Kasumi-1 (cell line): Measurements from ENCODE around the gene PACC1.

Experiments
- DNase-seq, 2 experiments: peaks; one replicate each; lab custom pipeline; 2025; lab: John Stamatoyannopoulos, UW

Gene PACC1

GRCh38 chr1:212437179-212437798, 22.6 kb upstream of the PACC1 start:
- DNase-seq: no peak

DNA sequence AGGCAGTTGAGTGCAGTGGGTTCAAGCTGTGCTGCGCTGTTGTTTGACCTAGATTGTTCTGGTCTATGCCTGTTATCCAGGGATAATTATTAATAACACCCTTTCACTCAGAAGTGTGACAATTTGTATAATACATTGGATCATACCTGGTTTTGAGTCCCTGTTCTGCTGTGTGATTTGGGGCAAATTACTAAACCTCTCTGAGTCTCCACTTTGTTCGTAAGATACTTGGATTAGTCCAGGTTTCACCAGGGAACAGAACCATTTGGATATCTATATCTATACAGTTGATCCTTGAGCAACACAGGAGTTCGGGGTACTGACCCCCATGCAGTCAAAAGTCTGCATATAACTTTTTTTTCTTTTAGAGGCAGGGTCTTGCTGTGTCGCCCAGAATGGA, 20.3 kb upstream of the PACC1 start:
- no peak for DNase-seq

DNA sequence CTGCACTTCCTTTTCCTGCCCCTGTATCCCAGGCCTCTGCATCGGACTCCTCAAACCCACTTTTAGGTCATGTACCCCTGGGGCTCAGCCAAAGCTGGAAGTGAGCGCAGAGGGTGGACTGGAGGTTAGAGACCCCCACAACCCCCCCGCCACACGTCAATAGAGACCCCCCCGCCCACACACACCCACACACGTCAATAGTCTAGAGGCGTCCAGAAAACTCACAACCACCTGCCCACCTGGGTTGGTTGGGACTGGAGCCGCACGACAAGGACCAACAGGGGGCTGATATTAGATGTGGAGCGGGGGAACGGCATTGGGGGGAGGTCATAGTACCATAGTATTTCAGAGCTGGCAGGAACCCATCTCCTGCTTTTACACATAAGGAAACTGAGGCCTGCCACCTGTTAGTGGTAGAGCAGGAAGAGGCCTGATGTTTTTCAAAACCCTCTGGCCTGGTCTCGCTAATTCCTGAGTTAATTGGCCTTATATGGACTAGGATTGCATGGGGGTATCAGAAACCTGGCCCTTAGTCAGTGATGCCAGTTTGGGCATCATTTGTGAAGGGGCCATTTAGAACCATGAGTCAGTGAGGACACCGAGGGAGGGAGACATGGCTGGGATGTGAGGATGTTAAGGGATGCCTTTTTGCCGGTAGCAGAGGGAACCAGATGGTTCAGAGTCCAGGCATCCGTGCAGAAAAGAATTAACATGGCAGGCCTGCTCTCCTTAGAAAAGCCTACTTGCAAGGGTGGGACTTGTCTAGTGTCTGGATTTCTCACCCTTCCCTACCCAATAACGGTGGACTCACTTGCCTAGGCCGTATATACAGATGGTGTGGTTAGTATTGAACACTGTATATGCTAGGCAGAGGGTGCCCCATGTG, 19.1 kb upstream of the PACC1 start:
- no peak for DNase-seq

DNA sequence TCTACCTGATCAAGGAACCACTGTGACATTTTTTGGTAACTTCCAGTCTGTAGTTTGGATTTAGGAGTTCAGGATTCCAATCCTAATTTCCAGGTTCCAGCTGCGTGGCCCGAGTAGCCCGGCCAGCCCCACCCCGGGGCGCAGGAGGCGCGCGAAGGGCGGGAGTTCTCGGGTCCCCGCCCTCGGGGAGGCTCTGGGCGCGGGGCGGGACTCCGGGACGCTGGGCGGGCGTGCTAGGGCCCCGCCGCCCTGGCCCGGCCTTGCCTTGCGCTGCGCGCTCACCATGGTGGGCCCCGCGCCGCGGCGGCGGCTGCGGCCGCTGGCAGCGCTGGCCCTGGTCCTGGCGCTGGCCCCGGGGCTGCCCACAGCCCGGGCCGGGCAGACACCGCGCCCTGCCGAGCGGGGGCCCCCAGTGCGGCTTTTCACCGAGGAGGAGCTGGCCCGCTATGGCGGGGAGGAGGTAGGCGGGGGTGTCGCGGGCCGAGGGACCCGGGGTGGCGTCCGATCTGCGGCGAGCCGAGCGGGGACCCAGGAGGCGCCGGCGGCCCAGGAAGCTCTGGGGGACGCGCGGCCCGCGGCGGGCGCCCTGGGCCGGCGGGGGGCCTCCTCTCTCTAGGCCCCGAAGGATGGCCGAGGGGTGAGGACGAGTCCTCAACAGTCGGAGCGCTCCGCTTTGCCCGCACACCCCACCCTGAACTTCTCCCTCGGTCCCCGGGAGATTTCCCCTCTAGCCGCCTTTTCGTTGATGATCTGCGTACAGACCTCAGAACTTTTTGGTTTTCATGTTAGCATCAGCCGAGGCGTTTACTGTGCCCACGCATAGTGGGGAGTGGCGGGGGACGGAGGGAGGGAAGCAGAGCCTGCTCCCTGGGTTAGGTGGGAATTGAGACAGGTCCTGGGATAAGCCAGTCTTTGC, 18.2 kb upstream of the PACC1 start, which contains the start of gene NENF:
Gene NENF (plus strand): TSS at position 260 of the 916 bp plus-strand sequence. CDS start 24 bp downstream, at position 284.
- peak; percentile 73 to 77 for DNase-seq

- DNase-seq: no peak
Measured at GRCh38 chr1:212432272-212432660, 17.6 kb upstream of the PACC1 start.

- no peak for DNase-seq
Measured at GRCh38 chr1:212431644-212432043, 17.0 kb upstream of the PACC1 start.

GRCh38 chr1:212430955-212431394, 16.3 kb upstream of the PACC1 start:
- DNase-seq: no peak

GRCh38 chr1:212430416-212430815, 15.7 kb upstream of the PACC1 start:
- DNase-seq: no peak

- no peak for DNase-seq
Measured at GRCh38 chr1:212428496-212428895, 13.8 kb upstream of the PACC1 start.

DNA sequence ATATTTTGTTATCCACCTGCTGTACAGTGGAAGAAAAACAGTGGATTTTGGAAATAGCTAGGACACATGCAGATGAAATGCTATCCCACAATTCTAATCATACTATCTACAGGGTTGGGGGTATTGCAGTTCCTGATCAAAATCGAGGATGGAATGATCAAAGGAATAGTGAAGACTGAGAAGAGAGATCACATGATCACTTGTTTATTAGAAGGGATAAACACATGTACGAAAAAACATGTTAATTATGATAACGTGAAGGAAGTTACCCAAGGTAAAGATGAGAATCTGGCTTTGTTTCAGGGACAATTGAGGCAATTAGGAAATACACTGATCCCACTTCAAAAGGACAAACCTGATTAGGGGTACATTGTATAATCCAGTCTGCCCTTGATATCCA, 9.2 kb upstream of the PACC1 start:
- DNase-seq: no peak

DNA sequence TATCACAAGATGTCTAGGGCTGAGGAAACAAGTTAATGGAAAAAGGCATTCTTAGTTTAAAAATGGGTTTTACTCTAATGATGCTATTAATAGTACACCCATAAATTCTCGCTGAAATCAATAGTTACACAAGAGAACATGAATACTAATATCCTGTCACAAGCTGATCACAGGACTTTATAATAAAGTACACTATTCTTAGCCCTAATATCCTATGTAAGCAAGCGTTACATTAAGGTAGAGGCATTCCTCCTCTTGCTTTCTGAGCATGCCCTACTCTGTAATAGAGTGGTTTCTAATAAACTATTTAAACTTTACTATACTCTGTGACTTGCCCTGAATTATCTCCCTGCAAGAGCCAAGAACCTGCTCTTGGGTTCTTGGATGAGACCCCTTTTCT, 6.5 kb upstream of the PACC1 start:
- no peak for DNase-seq

DNA sequence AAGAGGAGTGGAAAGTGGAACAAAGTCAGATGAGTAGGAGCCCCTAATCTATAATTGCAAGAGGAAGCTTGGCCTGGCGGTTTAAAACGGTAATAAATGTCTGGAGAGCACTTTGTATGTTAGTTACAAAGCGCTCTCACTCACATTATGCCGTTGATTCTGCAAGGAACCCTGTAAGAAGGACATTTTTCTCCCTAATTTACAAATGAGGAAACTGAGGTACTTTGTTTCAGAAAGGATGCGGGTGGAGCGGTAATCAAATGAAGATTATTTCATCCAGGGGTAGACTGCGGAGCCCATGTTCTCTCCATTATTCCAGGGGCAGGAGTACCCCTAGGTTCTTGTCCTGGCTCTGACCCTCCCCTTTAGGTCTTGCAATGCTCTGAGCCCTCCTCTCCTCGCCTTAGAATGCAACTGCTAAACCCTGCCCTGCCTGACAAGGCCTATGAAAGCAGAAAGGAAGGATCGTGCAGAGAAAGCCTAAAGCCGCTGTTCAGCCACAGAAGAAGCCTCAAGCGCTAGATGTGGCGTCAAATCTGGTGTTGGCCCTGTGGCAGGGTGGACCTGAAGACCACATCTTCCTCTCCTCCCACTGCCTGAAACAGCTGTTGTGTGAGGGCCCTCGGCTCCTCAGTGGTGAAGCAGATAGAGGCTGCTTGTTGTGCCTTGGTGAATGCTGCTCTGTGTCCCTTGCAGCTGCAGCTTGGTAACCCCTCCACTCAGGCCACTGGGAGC, 588 bp upstream of the PACC1 start:
- peak; percentile 54 to 63 for DNase-seq

DNA sequence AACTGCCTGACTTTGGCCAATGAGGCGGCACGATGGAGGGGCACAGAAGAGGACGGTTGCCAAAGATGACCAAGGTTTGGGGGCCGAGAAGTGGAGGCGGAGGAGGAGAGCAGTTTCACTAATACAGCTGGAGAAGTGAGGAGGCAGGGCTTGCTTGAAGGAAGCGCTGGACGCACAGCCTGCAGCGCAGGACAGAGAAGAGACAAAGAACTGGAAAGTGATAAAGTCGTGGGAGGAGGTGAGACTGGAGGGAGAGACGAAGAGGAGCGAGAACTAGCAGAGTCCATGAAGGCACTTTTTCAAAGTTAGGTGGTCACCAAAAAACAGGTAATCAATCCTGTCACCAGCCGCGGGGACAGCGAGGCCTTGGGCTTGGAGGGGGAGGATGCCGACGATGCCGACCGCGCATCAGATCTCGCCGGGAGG, 771 bp downstream of the PACC1 start:
- DNase-seq: peak in 1 of 2 experiments; percentile 14

DNA sequence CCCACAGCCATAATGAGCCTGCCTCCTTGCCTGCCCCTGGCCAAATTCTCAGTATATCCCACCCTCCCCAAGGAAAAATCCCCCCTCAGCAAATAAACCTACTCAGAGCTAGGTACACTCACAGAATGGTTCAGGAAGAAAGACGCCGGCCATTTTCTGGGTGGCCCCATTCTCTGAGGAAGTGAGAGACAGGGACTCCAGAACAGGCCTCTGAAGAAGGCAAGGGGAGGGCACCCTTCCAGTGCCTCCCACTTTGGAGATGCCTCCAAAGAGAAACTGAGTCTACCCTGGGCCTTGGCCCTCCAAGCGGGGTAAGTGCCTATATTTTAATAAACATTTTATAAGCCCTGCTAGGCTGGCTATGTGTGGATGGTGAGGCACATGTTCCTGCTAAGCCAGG, 2.3 kb downstream of the PACC1 start:
- DNase-seq: no peak

- peak in 1 of 2 experiments; percentile 30 for DNase-seq
Measured at GRCh38 chr1:212410231-212410820, 4.4 kb downstream of the PACC1 start.

DNA sequence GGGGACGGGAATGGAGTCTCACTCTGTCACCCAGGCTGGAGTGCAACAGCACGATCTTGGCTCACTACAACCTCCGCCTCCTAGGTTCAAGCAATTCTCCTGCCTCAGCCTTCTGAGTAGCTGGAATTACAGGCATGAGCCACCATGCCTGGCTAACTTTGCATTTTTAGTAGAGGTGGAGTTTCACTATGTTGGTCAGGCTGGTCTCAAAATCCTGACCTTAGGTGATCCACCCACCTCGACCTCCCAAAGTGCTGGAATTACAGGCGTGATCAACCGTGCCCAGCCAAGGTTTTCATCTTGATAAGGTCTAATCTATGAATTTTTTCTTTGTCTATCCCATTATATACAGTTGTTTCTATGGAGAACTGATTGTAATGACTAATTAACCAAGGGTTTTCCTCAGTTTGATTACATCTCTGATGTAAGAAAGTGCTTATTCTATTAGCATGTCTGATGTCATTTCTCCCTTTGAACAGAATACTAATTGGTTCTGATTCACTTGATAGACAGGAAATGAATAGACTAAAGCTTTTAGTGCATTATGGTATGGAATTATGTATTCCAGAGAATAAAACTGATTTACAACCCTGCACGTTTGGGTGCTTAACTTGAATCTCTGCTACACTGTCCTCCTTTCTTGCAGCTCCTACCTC, 11.9 kb downstream of the PACC1 start:
- DNase-seq: no peak

DNA sequence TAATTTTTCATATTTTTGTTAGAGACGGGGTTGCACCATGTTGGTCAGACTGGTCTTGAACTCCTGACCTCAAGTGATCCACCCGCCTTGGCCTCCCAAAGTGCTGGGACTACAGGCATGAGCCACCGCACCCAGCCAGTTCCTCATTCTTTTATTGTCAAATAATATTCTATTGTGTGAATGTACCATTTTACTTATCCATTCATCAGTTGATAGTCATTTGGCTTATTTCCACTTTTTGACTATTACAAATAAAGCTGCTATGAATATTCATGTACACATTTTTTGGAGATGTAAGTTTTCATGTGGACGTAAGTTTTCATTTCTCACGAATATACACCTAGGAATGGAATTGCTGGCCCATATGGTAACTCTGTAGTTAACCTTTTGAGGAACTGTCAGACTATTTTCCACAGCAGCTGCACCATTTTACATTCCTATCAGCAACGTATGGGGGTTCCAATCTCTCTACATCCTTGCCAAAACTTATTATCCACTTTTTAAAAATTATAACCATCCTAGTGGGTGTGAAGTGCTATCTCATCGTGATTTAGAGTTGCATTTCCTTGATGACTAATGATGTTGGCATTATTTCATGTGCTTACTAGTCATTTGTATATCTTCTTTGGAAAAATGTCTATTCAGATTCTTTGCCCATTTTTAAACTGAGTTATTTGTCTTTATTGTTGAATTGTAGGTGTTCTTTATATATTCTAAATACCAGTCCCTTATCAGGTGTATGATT, 12.7 kb downstream of the PACC1 start:
- DNase-seq: no peak

DNA sequence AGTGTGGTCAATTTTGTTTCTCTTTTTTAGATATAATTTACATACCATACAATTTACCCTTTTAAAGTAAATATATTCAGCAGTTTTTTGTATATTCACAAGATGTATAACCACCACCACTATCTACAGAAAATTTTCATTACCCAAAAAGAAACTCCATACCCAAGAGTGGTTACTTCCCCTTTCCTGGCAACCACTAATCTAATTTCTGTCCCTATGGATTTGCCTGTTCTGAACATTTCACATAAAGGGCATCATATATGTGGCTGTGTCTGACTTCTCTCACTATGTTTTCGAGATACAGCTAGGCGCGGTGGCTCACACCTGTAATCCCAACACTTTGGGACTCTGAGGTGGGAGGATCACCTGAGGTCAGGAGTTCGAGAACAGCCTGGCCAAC, 13.6 kb downstream of the PACC1 start:
- peak in 1 of 2 experiments; percentile 12 for DNase-seq

GRCh38 chr1:212397171-212397570, 17.5 kb downstream of the PACC1 start:
- no peak for DNase-seq

- DNase-seq: peak in 1 of 2 experiments; percentile 12
Measured at GRCh38 chr1:212396638-212397037, 18.0 kb downstream of the PACC1 start.
